ENCODE data around the gene SNX19.

Gene SNX19

GRCh38 chr11:130904380-130904779 lies 11.9 kb downstream of the SNX19 start:
- TF ChIP-seq CTCF (IDR thresholded peaks at IDR 0.05), result peak; percentile 68

GRCh38 chr11:130902380-130902779 lies 13.9 kb downstream of the SNX19 start:
- TF ChIP-seq CTCF (IDR thresholded peaks at IDR 0.05), result no peak

GRCh38 chr11:130899106-130899505 lies 17.2 kb downstream of the SNX19 start:
- TF ChIP-seq CTCF (IDR thresholded peaks at IDR 0.05), result no peak

GRCh38 chr11:130897262-130898182 lies 18.8 kb downstream of the SNX19 start:
- no peak for TF ChIP-seq CTCF (IDR thresholded peaks at IDR 0.05)

- peak; percentile 93 for TF ChIP-seq CTCF (IDR thresholded peaks at IDR 0.05)
These were observed 21.8 kb downstream of the SNX19 start for GRCh38 chr11:130894322-130895025.

- no peak for TF ChIP-seq CTCF (IDR thresholded peaks at IDR 0.05)
These were observed 23.4 kb downstream of the SNX19 start for GRCh38 chr11:130892861-130893260.

GRCh38 chr11:130891326-130891725 lies 25.0 kb downstream of the SNX19 start:
- no peak for TF ChIP-seq CTCF (IDR thresholded peaks at IDR 0.05)
